Adrenal gland (tissue), 12 donors: Measurements from ENCODE around the gene ZBTB46. TPM values are rescaled to one million over a fixed set of nuclear protein-coding genes. Genes with fewer than 3 reads are reported as not detected.
"Not testable (repeated sequence)": the region's sequence is repeated elsewhere in the genome, so short reads cannot be mapped to it uniquely, and the experiment has no call there.

Source experiments
- DNase-seq, 7 donors: peaks; one replicate each; pipeline ENCODE4 v3.0.0-alpha.2; 2019 to 2020
- H3K27ac ChIP-seq, 5 donors: fragments of 200-600 bp; sonication (generic) in 4 of 5; 1 replicate in 3 of 5; 2 replicates in 2 of 5; pipeline versions ENCODE4 v1.5.1 to v1.8.0; 2016 to 2020; ENCODE audit warnings: mild to moderate bottlenecking in 1 of 5
- H3K27me3 ChIP-seq: fragments of 200-600 bp; 2 replicates; pipeline ENCODE4 v1.8.0; 2021
- H3K36me3 ChIP-seq, 2 donors: fragments of 200-600 bp; replicated peaks in 1 of 2; 1 replicate in 1 of 2; 2 replicates in 1 of 2; pipeline versions ENCODE4 v1.5.1 to v1.8.0; 2018 to 2022
- H3K4me1 ChIP-seq, 2 donors: fragments of 200-600 bp; replicated peaks in 1 of 2; 1 replicate in 1 of 2; 2 replicates in 1 of 2; pipeline versions ENCODE4 v1.5.1 to v1.8.0; 2018 to 2021
- H3K4me3 ChIP-seq, 4 donors: fragments of 200-600 bp; sonication (generic) in 3 of 4; one replicate each; pipeline ENCODE4 v1.5.1; 2016 to 2018
- H3K9me3 ChIP-seq, 3 donors: fragments of 200-600 bp; sonication (generic) in 1 of 3; replicated peaks in 1 of 3; 1 replicate in 2 of 3; 2 replicates in 1 of 3; pipeline versions ENCODE4 v1.5.1 to v1.8.0; 2016 to 2021
- POLR2A ChIP-seq, 2 donors: fragments of 450-650 bp; IDR thresholded peaks; one replicate each; pipeline ENCODE4 v1.6.1; 2017; ENCODE audit warnings: antibody characterized with exemption in 2 of 2, mild to moderate bottlenecking in 2 of 2, moderate library complexity in 1 of 2
- WGBS, 4 donors: extraction: QIAGEN DNeasy Blood & Tissue Kit in 2 of 4; methylation state at CpG; one replicate each; pipeline versions ENCODE4 v1.1.5 to v1.1.7; 2013 to 2017; 5-methylcytosine and 5-hydroxymethylcytosine counted together
- intact Hi-C, 2 donors: fragments of 100-400 bp; cut with DNase I; formaldehyde crosslinking; loops; one replicate each; pipeline versions ENCODE4 v1.14.1 to v1.15.0; 2022 to 2023
- polyA plus RNA-seq, 3 donors: library from polyadenylated mRNA; stranded (reverse); fragments of 200-250 nt in 2 of 3; fragments of 350-450 nt in 1 of 3; fragmentation: Illumina TruSeq in 1 of 3; extraction: RNeasy Lipid Tissue Mini Kit (QIAGEN cat#74804) in 1 of 3; gene quantifications; one replicate each; pipeline ENCODE4 v1.2.3, GENCODE V29; 2013 to 2014
- total RNA-seq, 9 donors: library from RNA; depleted of rRNA in 4 of 9; stranded (reverse); fragments of >200 nt in 4 of 9; fragments of 120-200 nt in 1 of 9; fragmentation: NEBNext Ultra II Directional in 1 of 9; extraction: Animal tissue kit (Norgen Biotek cat#: 25700) in 1 of 9; gene quantifications; one replicate each; pipeline versions ENCODE4 v1.1.0 to v1.2.4, GENCODE V29; 2013 to 2023
- TF ChIP-seq, protein P1 (sequence below), 6 experiments: fragments of 450-650 bp in 4 of 6; fragments of 200-600 bp in 2 of 6; sonication (generic) in 1 of 6; IDR thresholded peaks; 1 replicate in 5 of 6; 2 replicates in 1 of 6; pipeline versions ENCODE4 v1.5.1 to v1.8.0; 2016 to 2021; ENCODE audit warnings: antibody characterized with exemption in 6 of 6, mild to moderate bottlenecking in 2 of 6, moderate library complexity in 1 of 6
- donor health status: healthy with polysubstance abuse.
- donor health status: Bipolar disorder and iron deficiency.
- donor health status: DM: yes; HTN: yes; CAD: no.
- donor health status: DM: no; HTN: no; CAD: no.
- donor health status: DM: no; HTN: no; CAD: no.
- donor health status: DM: yes; HTN: yes; CAD: no.

The ZBTB46 gene
- total and polyA plus RNA-seq, 12 donors, result 0.77 to 22.4 (median 10.6) TPM

- H3K27me3 ChIP-seq, result no peaks in the 10 kb centered on the region
- DNase-seq, result no peak
- intact Hi-C loops, result no loop called here
- H3K4me3 ChIP-seq, result no peak overlapping the region
- no peak overlapping the region for H3K27ac ChIP-seq
- peaks cover 0 to 8% of the 10 kb centered on the region in 2 donors for H3K4me1 ChIP-seq
- no peaks in the 10 kb centered on the region for H3K36me3 ChIP-seq
- TF ChIP-seq POLR2A (IDR thresholded peaks at IDR 0.05), result no peak
- TF ChIP-seq, protein P1, sequence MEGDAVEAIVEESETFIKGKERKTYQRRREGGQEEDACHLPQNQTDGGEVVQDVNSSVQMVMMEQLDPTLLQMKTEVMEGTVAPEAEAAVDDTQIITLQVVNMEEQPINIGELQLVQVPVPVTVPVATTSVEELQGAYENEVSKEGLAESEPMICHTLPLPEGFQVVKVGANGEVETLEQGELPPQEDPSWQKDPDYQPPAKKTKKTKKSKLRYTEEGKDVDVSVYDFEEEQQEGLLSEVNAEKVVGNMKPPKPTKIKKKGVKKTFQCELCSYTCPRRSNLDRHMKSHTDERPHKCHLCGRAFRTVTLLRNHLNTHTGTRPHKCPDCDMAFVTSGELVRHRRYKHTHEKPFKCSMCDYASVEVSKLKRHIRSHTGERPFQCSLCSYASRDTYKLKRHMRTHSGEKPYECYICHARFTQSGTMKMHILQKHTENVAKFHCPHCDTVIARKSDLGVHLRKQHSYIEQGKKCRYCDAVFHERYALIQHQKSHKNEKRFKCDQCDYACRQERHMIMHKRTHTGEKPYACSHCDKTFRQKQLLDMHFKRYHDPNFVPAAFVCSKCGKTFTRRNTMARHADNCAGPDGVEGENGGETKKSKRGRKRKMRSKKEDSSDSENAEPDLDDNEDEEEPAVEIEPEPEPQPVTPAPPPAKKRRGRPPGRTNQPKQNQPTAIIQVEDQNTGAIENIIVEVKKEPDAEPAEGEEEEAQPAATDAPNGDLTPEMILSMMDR (IDR thresholded peaks at IDR 0.05), result no peak
- no peaks in the 10 kb centered on the region for H3K9me3 ChIP-seq
- 71 to 85% (median 80%) methylated on average over 9 of the region's 9 CpGs for WGBS, 4 donors
Measured at GRCh38 chr20:63778857-63779256, 52.2 kb downstream of the ZBTB46 start.

GRCh38 chr20:63778034-63778752 lies 52.9 kb downstream of the ZBTB46 start:
- no peak for TF ChIP-seq POLR2A (IDR thresholded peaks at IDR 0.05)
- TF ChIP-seq, protein P1 (IDR thresholded peaks at IDR 0.05), result no peak
- Histone ChIP-seq H3K36me3 (no peaks in the 10 kb centered on the region), H3K27ac (no peak overlapping the region), H3K27me3 (no peaks in the 10 kb centered on the region), H3K4me3 (no peak overlapping the region), H3K4me1 (peaks cover 2 to 14% of the 10 kb centered on the region in 2 donors), H3K9me3 (no peaks in the 10 kb centered on the region)
- intact Hi-C loops, result no loop called here
- 64 to 76% (median 69%) methylated on average over 10 to 19 of the region's 19 CpGs for WGBS, 4 donors
- DNase-seq, result no peak

DNA sequence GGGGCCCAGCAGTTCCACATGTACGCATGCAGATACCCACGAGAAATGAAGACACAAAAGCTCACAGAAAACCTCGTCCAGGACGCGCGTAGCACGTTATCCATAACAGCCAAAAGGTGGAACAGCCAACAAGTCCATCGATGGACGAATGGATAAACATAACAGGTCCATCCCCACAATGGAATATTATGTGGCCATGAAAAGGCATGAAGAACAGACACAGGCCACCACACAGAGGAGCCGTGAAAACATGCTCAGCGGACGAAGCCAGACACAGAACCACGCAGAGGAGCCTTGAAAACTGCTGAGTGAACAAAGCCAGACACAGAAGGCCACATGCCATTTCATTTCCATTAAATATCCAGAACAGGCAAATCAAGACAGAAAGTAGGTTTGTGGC lies 53.5 kb downstream of the ZBTB46 start:
- WGBS, 4 donors, result 90 to 97% (median 94%) methylated on average over 13 of the region's 13 CpGs

GRCh38 chr20:63776875-63777274 lies 54.2 kb downstream of the ZBTB46 start:
- H3K36me3 ChIP-seq, H3K4me3 ChIP-seq, DNase-seq, H3K9me3 ChIP-seq, H3K27me3 ChIP-seq, H3K27ac ChIP-seq, intact Hi-C loops: not testable (repeated sequence)
- H3K4me1 ChIP-seq, result peaks cover 7 to 25% of the 10 kb centered on the region in 2 donors
- 78 to 95% (median 92%) methylated on average over 12 to 23 of the region's 23 CpGs for WGBS, 4 donors

More for the DNA sequence above, 53.5 kb downstream of the ZBTB46 start:
- Histone ChIP-seq H3K4me1 (peaks cover 7 to 19% of the 10 kb centered on the region in 2 donors), H3K36me3 (no peaks in the 10 kb centered on the region), H3K27me3 (no peaks in the 10 kb centered on the region), H3K27ac (no peak overlapping the region), H3K4me3 (no peak overlapping the region), H3K9me3 (no peaks in the 10 kb centered on the region)
- intact Hi-C loops, result no loop called here
- no peak for DNase-seq
- no peak for TF ChIP-seq POLR2A (IDR thresholded peaks at IDR 0.05)
- TF ChIP-seq, protein P1 (IDR thresholded peaks at IDR 0.05), result no peak
